Caco-2 (cell line): ENCODE measurements around the gene KLHL25. TPM values are rescaled to one million over a fixed set of nuclear protein-coding genes. Genes with fewer than 3 reads are reported as not detected.

Experiments used
- BruUV-seq: library from RNA; stranded (reverse); fragments of 400-500 nt; replicated peaks from 2 replicates; lab custom pipeline; 2021; lab: Mats Ljungman, UMichigan
- CTCF ChIA-PET: fragments of 300-600 bp; sonication (Branson Sonifier 250); formaldehyde crosslinking; loops from one replicate; lab custom pipeline; 2022; ENCODE audit warnings: antibody characterized with exemption; lab: Charles Lee
- POLR2A ChIA-PET: fragments of 300-600 bp; sonication (Branson Sonifier 250); formaldehyde crosslinking; loops from one replicate; lab custom pipeline; 2022; ENCODE audit warnings: antibody characterized with exemption; lab: Charles Lee
- DNase-seq, 2 experiments: peaks; one replicate each; pipeline versions ENCODE4 v3.0.0 to v3.0.0-alpha.2; 2020 to 2022
- H3K27me3 ChIP-seq: replicated peaks from 2 replicates; pipeline ENCODE4 v1.6.0; 2011; ENCODE audit warnings: low read length; ENCODE audit not compliant: control insufficient read depth, insufficient read depth
- H3K36me3 ChIP-seq: 2 replicates; pipeline ENCODE4 v1.5.1; 2011; ENCODE audit warnings: low read length; ENCODE audit not compliant: control insufficient read depth, insufficient read depth
- H3K4me1 ChIP-seq: fragments of 250-450 bp; sonication (Bioruptor Pico); 2 replicates; pipeline ENCODE4 v1.5.1; 2020; ENCODE audit warnings: mild to moderate bottlenecking
- H3K4me3 ChIP-seq: 2 replicates; pipeline ENCODE4 v1.5.1; 2011; ENCODE audit warnings: low read depth, mild to moderate bottlenecking, control low read depth, low read length
- H3K9me3 ChIP-seq: fragments of 250-450 bp; sonication (Bioruptor Pico); 2 replicates; pipeline ENCODE4 v1.5.1; 2020; ENCODE audit warnings: mild to moderate bottlenecking, moderate library complexity
- H3K27ac Mint-ChIP-seq: one replicate; pipeline ENCODE4 v1.8.0; 2022; ENCODE audit warnings: mixed read lengths; ENCODE audit not compliant: unreplicated experiment
- H3K27me3 Mint-ChIP-seq: one replicate; pipeline ENCODE4 v1.8.0; 2022; ENCODE audit warnings: mixed read lengths; ENCODE audit not compliant: insufficient read depth, unreplicated experiment
- H3K36me3 Mint-ChIP-seq: one replicate; pipeline ENCODE4 v1.8.0; 2022; ENCODE audit warnings: mild to moderate bottlenecking, mixed read lengths; ENCODE audit not compliant: insufficient read depth, unreplicated experiment
- H3K4me1 Mint-ChIP-seq: one replicate; pipeline ENCODE4 v1.8.0; 2022; ENCODE audit warnings: low read depth, mixed read lengths; ENCODE audit not compliant: unreplicated experiment
- H3K4me3 Mint-ChIP-seq: one replicate; pipeline ENCODE4 v1.8.0; 2022; ENCODE audit warnings: mild to moderate bottlenecking, moderate library complexity, mixed read lengths; ENCODE audit not compliant: unreplicated experiment
- H3K9me3 Mint-ChIP-seq: one replicate; pipeline ENCODE4 v1.8.0; 2022; ENCODE audit warnings: mixed read lengths; ENCODE audit not compliant: unreplicated experiment
- intact Hi-C: fragments of 100-400 bp; cut with micrococcal nuclease; formaldehyde crosslinking; loops from one replicate; pipeline ENCODE4 v1.10.0; 2022; ENCODE audit not compliant: unreplicated experiment
- total RNA-seq: library from RNA; stranded (reverse); gene quantifications from 2 replicates; pipeline ENCODE4 v1.2.3, GENCODE V29; 2022
- TF ChIP-seq, protein P1 (sequence below), 2 experiments: fragments of 200-600 bp in 1 of 2; IDR thresholded peaks; 1 replicate in 1 of 2; 2 replicates in 1 of 2; pipeline versions ENCODE4 v1.5.1 to v1.8.0; 2011 to 2022; ENCODE audit warnings: antibody characterized with exemption in 1 of 2, control low read depth in 1 of 2, inconsistent platforms in 1 of 2, low read depth in 1 of 2, low read length in 1 of 2, mild to moderate bottlenecking in 1 of 2, moderate library complexity in 1 of 2; ENCODE audit not compliant: insufficient read depth in 1 of 2, severe bottlenecking in 1 of 2, unreplicated experiment in 1 of 2

Gene KLHL25
- total RNA-seq, 1 experiment from 2014 or later, result 15.4 TPM

DNA sequence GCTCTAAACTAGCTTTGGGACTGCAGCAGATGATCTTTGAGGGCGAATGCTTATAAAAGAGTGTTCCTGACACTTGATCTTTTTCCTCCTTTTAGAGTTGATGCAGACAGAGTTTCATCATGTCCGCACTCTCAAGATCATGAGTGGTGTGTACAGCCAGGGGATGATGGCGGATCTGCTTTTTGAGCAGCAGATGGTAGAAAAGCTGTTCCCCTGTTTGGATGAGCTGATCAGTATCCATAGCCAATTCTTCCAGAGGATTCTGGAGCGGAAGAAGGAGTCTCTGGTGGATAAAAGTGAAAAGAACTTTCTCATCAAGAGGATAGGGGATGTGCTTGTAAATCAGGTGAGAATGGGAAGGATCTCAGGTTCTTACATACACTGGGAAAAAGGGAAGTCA is 75.7 kb downstream of the KLHL25 start:
- no TSS peak for BruUV-seq
- H3K36me3 ChIP-seq, result peaks cover 3% of the 10 kb centered on the region
- no peaks in the 10 kb centered on the region for H3K9me3 Mint-ChIP-seq
- no peaks in the 10 kb centered on the region for H3K4me1 Mint-ChIP-seq
- H3K27me3 ChIP-seq, result no peaks in the 10 kb centered on the region
- H3K36me3 Mint-ChIP-seq, result peaks cover 57% of the 10 kb centered on the region
- no peak for DNase-seq
- no peaks in the 10 kb centered on the region for H3K9me3 ChIP-seq
- H3K27ac Mint-ChIP-seq, result no peak overlapping the region
- ChIA-PET POLR2A (no interaction called here), CTCF (no interaction called here)
- no peaks in the 10 kb centered on the region for H3K27me3 Mint-ChIP-seq
- intact Hi-C loops, result no loop called here
- no peak overlapping the region for H3K4me3 ChIP-seq
- TF ChIP-seq, protein P1, sequence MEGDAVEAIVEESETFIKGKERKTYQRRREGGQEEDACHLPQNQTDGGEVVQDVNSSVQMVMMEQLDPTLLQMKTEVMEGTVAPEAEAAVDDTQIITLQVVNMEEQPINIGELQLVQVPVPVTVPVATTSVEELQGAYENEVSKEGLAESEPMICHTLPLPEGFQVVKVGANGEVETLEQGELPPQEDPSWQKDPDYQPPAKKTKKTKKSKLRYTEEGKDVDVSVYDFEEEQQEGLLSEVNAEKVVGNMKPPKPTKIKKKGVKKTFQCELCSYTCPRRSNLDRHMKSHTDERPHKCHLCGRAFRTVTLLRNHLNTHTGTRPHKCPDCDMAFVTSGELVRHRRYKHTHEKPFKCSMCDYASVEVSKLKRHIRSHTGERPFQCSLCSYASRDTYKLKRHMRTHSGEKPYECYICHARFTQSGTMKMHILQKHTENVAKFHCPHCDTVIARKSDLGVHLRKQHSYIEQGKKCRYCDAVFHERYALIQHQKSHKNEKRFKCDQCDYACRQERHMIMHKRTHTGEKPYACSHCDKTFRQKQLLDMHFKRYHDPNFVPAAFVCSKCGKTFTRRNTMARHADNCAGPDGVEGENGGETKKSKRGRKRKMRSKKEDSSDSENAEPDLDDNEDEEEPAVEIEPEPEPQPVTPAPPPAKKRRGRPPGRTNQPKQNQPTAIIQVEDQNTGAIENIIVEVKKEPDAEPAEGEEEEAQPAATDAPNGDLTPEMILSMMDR (IDR thresholded peaks at IDR 0.05; ENCODE audit: insufficient read depth in 1 of 2, low read depth in 1 of 2, low read length in 1 of 2, severe bottlenecking in 1 of 2, unreplicated experiment in 1 of 2), result no peak
- no peak overlapping the region for H3K4me3 Mint-ChIP-seq
- H3K4me1 ChIP-seq, result no peaks in the 10 kb centered on the region

DNA sequence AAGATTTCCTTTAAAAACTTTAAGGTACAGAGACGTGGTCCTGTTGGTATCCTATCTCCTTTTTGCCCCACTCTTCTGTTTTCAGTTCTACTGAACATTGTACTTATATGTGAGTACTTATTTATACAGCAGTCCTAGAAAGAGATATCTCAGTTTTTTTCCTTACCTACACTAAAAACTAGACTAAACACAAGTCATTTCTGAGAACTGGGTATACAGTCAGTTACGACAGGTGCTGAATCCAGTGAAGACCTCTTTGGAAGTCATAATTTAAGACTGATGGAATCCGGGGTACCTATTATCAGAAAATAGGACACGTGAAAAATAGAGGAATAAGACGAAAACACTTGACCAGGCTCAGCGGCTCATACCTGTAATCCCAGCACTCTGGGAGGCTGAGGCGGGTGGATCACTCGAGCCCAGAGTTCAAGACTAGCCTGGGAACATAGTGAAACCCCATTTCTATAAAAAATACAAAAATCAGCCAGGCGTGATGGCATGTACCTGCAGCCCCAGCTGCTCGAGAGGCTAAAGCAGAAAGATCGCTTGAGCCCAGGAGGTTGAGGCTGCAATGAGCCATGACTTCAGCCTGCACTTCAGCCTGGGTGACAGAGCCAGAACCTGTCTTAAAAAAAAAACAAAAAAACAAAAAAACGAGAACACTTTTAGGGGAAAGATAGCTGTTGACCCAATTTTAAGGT is 76.3 kb downstream of the KLHL25 start:
- Histone ChIP-seq H3K9me3 (no peaks in the 10 kb centered on the region), H3K27me3 (no peaks in the 10 kb centered on the region), H3K36me3 (peaks cover 3% of the 10 kb centered on the region), H3K4me1 (no peaks in the 10 kb centered on the region), H3K4me3 (no peak overlapping the region)
- CTCF ChIA-PET, result no interaction called here
- H3K36me3 Mint-ChIP-seq, result peaks cover 53% of the 10 kb centered on the region
- H3K27me3 Mint-ChIP-seq, result no peaks in the 10 kb centered on the region
- TF ChIP-seq, protein P1 (IDR thresholded peaks at IDR 0.05; ENCODE audit: insufficient read depth in 1 of 2, low read depth in 1 of 2, low read length in 1 of 2, severe bottlenecking in 1 of 2, unreplicated experiment in 1 of 2), result no peak
- no peaks in the 10 kb centered on the region for H3K4me1 Mint-ChIP-seq
- intact Hi-C loops, result no loop called here
- no peak overlapping the region for H3K27ac Mint-ChIP-seq
- H3K9me3 Mint-ChIP-seq, result no peaks in the 10 kb centered on the region
- POLR2A ChIA-PET, result no interaction called here
- no peak for DNase-seq
- H3K4me3 Mint-ChIP-seq, result no peak overlapping the region
- no TSS peak for BruUV-seq

DNA sequence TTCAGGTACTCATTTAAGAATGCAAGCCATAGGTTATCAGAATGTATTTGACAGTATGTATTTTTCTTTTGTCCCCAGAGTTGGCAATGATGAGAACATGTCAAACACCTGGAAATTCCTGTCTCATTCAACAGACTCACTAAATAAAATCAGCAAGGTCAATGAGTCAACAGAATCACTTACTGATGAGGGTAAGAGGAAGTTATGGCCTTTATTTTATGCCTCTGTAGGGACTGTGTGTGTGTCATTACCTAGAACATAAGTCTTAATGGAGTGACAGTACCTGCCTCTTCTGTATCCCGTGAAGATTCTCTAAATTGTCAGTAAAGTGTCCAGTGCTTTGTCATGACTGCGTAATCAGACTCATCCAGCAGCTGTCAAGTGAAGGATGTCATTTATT is 77.5 kb downstream of the KLHL25 start:
- BruUV-seq, result no TSS peak
- no peak overlapping the region for H3K4me3 ChIP-seq
- TF ChIP-seq, protein P1 (IDR thresholded peaks at IDR 0.05; ENCODE audit: insufficient read depth in 1 of 2, low read depth in 1 of 2, low read length in 1 of 2, severe bottlenecking in 1 of 2, unreplicated experiment in 1 of 2), result no peak
- no peaks in the 10 kb centered on the region for H3K27me3 ChIP-seq
- H3K27ac Mint-ChIP-seq, result no peak overlapping the region
- H3K36me3 Mint-ChIP-seq, result peaks cover 48% of the 10 kb centered on the region
- H3K9me3 ChIP-seq, result no peaks in the 10 kb centered on the region
- ChIA-PET CTCF (no interaction called here), POLR2A (no interaction called here)
- H3K36me3 ChIP-seq, result peaks cover 3% of the 10 kb centered on the region
- no peaks in the 10 kb centered on the region for H3K4me1 Mint-ChIP-seq
- DNase-seq, result no peak
- H3K4me1 ChIP-seq, result no peaks in the 10 kb centered on the region
- no peak overlapping the region for H3K4me3 Mint-ChIP-seq
- H3K9me3 Mint-ChIP-seq, result no peaks in the 10 kb centered on the region
- no peaks in the 10 kb centered on the region for H3K27me3 Mint-ChIP-seq
- intact Hi-C loops, result no loop called here
